Measurements from ENCODE around the gene ARHGAP15.

The ARHGAP15 gene

DNA sequence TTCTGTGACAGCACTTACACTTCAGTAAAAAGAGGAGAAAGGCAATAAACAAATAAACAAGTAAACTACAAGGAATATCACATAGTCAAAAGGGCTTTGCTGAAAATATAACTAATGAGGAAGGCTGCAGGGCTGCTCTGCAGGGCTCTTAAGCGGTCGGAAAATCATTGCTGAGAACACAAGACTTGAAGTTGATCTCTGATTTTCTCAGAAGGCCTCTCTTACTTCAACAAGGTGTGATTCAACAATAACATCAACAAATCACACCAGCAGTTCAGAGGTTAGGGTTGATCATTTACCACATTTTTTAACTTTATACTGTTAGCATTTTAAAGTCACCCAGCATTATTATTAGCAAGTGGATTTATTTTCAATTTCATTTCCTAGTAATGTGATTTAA is 215.6 kb downstream of the ARHGAP15 start:
- H4K91ac ChIP-seq (ENCODE audit: low read depth, low read length) = no peak overlapping the region
- no peaks in the 10 kb centered on the region for H3K36me3 ChIP-seq (ENCODE audit: control insufficient read depth in 1 of 2, insufficient read depth in 2 of 2, low read length in 2 of 2)
- H2BK120ac ChIP-seq (ENCODE audit: insufficient read depth, low read length, poor library complexity) = no peak overlapping the region
- no peak overlapping the region for H2AK5ac ChIP-seq (ENCODE audit: low read length)
- H3K4me2 ChIP-seq (ENCODE audit: low read length) = no peak overlapping the region
- DNase-seq = no peak
- no peaks in the 10 kb centered on the region for H3K9me3 ChIP-seq (ENCODE audit: insufficient read depth, low read depth, low read length)
- no peaks in the 10 kb centered on the region for H3K79me2 ChIP-seq (ENCODE audit: control insufficient read depth, insufficient read depth, low read length, poor library complexity)
- H2BK5ac ChIP-seq (ENCODE audit: low read depth, low read length, poor library complexity) = no peak overlapping the region
- H4K12ac ChIP-seq (ENCODE audit: low read depth, low read length) = no peak overlapping the region
- H4K8ac ChIP-seq (ENCODE audit: low read depth, low read length) = no peak overlapping the region
- no CpG with 5 or more reads among the region's 2 CpGs for WGBS (ENCODE audit: extremely low coverage, insufficient coverage, insufficient read length)
- H3K14ac ChIP-seq (ENCODE audit: low read length) = no peak overlapping the region
- no peak overlapping the region for H3K23ac ChIP-seq (ENCODE audit: low read length)
- no peaks in the 10 kb centered on the region for H3K79me1 ChIP-seq (ENCODE audit: low read length)
- H3K4ac ChIP-seq (ENCODE audit: low read depth, low read length) = no peak overlapping the region
- no peak overlapping the region for H3K9ac ChIP-seq (ENCODE audit: low read length)
- no peaks in the 10 kb centered on the region for H3K27me3 ChIP-seq (ENCODE audit: insufficient read depth, low read length)
- H3K27ac ChIP-seq (ENCODE audit: low read depth, low read length) = no peak overlapping the region
- H3K4me1 ChIP-seq (ENCODE audit: control insufficient read depth in 1 of 2, insufficient read depth in 2 of 2, low read length in 2 of 2) = no peaks in the 10 kb centered on the region
- H3K18ac ChIP-seq (ENCODE audit: low read length) = no peak overlapping the region
- H2AFZ ChIP-seq (ENCODE audit: insufficient read depth, low read length, poor library complexity) = no peak overlapping the region
- H2BK12ac ChIP-seq (ENCODE audit: low read length) = no peak overlapping the region
- no peak overlapping the region for H3K4me3 ChIP-seq (ENCODE audit: low read depth, low read length)

DNA sequence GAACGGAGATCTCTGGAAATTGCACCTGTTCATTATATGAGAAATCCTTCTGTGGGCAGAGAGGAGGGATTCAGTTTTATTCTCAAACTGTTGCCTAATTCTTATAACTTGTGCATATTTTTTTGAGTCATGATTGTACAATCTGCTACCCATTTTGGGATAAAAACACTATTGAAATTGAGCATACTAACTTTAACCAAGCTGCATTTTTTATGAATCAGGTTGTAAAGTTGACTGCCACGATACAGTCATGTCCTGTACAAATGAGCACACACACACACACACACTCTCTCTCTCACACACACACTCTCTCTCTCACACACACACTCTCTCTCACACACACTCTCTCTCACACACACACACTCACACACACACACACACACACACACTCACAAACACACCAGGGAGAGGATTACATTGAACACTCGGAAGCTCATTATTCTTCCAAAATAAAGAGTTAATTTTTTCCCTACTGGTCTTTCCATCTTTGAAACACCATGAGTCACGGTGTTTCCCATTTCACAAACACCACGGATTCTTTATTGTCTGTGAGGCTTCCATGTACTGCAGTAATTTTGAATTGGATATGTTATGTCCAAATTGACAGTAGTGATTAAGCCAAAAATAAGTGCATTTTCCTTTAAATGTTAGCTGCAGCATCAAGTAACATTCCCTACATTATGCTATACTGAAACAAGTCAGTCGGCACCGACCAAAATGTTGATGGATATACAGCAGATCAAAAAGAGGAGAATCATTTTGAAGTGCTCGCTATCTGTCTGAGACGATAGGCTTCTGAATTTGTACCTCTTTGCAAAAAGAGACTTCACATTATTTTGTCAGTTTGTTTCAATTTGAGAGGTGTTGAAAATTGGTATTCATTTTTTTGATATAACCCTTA is 216.9 kb downstream of the ARHGAP15 start:
- Histone ChIP-seq H3K36me3 (ENCODE audit: control insufficient read depth in 1 of 2, insufficient read depth in 2 of 2, low read length in 2 of 2) (no peaks in the 10 kb centered on the region), H3K4me3 (ENCODE audit: low read depth, low read length) (no peak overlapping the region), H2AFZ (ENCODE audit: insufficient read depth, low read length, poor library complexity) (no peak overlapping the region), H3K27me3 (ENCODE audit: insufficient read depth, low read length) (no peaks in the 10 kb centered on the region), H4K91ac (ENCODE audit: low read depth, low read length) (no peak overlapping the region), H2BK5ac (ENCODE audit: low read depth, low read length, poor library complexity) (no peak overlapping the region), H4K12ac (ENCODE audit: low read depth, low read length) (no peak overlapping the region), H3K23ac (ENCODE audit: low read length) (no peak overlapping the region), H3K9me3 (ENCODE audit: insufficient read depth, low read depth, low read length) (no peaks in the 10 kb centered on the region), H3K4me2 (ENCODE audit: low read length) (no peak overlapping the region), H2BK120ac (ENCODE audit: insufficient read depth, low read length, poor library complexity) (no peak overlapping the region), H3K9ac (ENCODE audit: low read length) (no peak overlapping the region), H3K14ac (ENCODE audit: low read length) (no peak overlapping the region), H3K79me2 (ENCODE audit: control insufficient read depth, insufficient read depth, low read length, poor library complexity) (no peaks in the 10 kb centered on the region), H3K4me1 (ENCODE audit: control insufficient read depth in 1 of 2, insufficient read depth in 2 of 2, low read length in 2 of 2) (no peaks in the 10 kb centered on the region), H3K18ac (ENCODE audit: low read length) (no peak overlapping the region), H3K4ac (ENCODE audit: low read depth, low read length) (no peak overlapping the region), H2AK5ac (ENCODE audit: low read length) (no peak overlapping the region), H2BK12ac (ENCODE audit: low read length) (no peak overlapping the region), H3K79me1 (ENCODE audit: low read length) (no peaks in the 10 kb centered on the region), H3K27ac (ENCODE audit: low read depth, low read length) (no peak overlapping the region), H4K8ac (ENCODE audit: low read depth, low read length) (no peak overlapping the region)
- WGBS (ENCODE audit: extremely low coverage, insufficient coverage, insufficient read length) = no CpG with 5 or more reads among the region's 9 CpGs
- no peak for DNase-seq

DNA sequence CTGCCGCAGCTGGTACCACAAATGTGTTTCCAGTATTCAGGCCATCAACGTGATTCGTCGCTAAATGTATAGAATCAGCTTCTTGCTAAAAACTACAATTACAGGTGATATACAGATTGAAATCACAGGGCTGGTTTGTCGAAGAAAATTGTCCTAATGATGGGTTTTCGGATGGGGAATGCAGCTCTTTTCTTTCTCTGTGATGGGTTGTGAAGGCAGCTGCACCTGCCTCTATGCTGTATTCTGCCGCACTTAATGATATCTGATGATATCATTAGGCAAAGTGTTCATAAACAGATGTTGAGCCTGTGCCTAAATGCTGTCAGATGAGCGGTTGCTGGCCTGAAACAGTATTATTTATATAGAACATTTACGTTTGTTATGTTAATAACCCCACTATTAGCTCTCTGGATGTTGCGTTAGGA is 218.1 kb downstream of the ARHGAP15 start:
- no CpG with 5 or more reads among the region's 10 CpGs for WGBS (ENCODE audit: extremely low coverage, insufficient coverage, insufficient read length)
- no peak for DNase-seq

DNA sequence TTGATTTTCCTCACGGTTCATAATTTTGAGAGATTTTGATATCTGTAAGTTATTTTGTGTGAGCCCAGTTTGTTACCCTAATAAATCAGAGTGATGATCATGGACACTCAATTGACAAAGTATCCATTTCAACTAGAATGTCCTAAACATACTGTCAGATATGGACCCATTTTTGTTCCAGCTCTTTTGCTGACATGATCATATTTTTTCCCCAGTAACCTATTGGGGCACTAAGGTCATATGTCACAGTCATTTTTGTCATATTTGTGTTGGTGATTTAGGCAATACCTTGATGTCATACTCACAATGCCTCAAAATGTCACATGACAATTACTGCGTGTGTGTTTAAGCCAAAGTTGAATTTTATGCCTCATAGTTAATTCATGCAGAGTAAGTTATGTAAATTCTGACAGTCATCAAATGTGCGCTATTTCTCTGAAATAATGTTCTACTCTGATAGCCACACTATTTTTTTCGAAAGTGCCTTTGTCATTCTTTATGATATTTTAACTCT is 218.7 kb downstream of the ARHGAP15 start:
- Histone ChIP-seq H3K9ac (ENCODE audit: low read length) (no peak overlapping the region), H3K79me1 (ENCODE audit: low read length) (no peaks in the 10 kb centered on the region), H4K8ac (ENCODE audit: low read depth, low read length) (no peak overlapping the region), H2BK120ac (ENCODE audit: insufficient read depth, low read length, poor library complexity) (no peak overlapping the region), H2AFZ (ENCODE audit: insufficient read depth, low read length, poor library complexity) (no peak overlapping the region), H3K27me3 (ENCODE audit: insufficient read depth, low read length) (no peaks in the 10 kb centered on the region), H3K9me3 (ENCODE audit: insufficient read depth, low read depth, low read length) (no peaks in the 10 kb centered on the region), H3K23ac (ENCODE audit: low read length) (no peak overlapping the region), H3K4ac (ENCODE audit: low read depth, low read length) (no peak overlapping the region), H3K4me1 (ENCODE audit: control insufficient read depth in 1 of 2, insufficient read depth in 2 of 2, low read length in 2 of 2) (no peaks in the 10 kb centered on the region), H3K79me2 (ENCODE audit: control insufficient read depth, insufficient read depth, low read length, poor library complexity) (no peaks in the 10 kb centered on the region), H2AK5ac (ENCODE audit: low read length) (no peak overlapping the region), H3K14ac (ENCODE audit: low read length) (no peak overlapping the region), H4K91ac (ENCODE audit: low read depth, low read length) (no peak overlapping the region), H3K27ac (ENCODE audit: low read depth, low read length) (no peak overlapping the region), H2BK5ac (ENCODE audit: low read depth, low read length, poor library complexity) (no peak overlapping the region), H3K18ac (ENCODE audit: low read length) (no peak overlapping the region), H3K4me2 (ENCODE audit: low read length) (no peak overlapping the region), H3K36me3 (ENCODE audit: control insufficient read depth in 1 of 2, insufficient read depth in 2 of 2, low read length in 2 of 2) (no peaks in the 10 kb centered on the region), H4K12ac (ENCODE audit: low read depth, low read length) (no peak overlapping the region), H3K4me3 (ENCODE audit: low read depth, low read length) (no peak overlapping the region), H2BK12ac (ENCODE audit: low read length) (no peak overlapping the region)
- no CpG with 5 or more reads among the region's 4 CpGs for WGBS (ENCODE audit: extremely low coverage, insufficient coverage, insufficient read length)
- DNase-seq = no peak

More for the DNA sequence above, 218.1 kb downstream of the ARHGAP15 start:
- Histone ChIP-seq H3K18ac (ENCODE audit: low read length) (no peak overlapping the region), H2BK12ac (ENCODE audit: low read length) (no peak overlapping the region), H2BK120ac (ENCODE audit: insufficient read depth, low read length, poor library complexity) (no peak overlapping the region), H3K9ac (ENCODE audit: low read length) (no peak overlapping the region), H3K4me3 (ENCODE audit: low read depth, low read length) (no peak overlapping the region), H4K12ac (ENCODE audit: low read depth, low read length) (no peak overlapping the region), H3K36me3 (ENCODE audit: control insufficient read depth in 1 of 2, insufficient read depth in 2 of 2, low read length in 2 of 2) (no peaks in the 10 kb centered on the region), H3K79me2 (ENCODE audit: control insufficient read depth, insufficient read depth, low read length, poor library complexity) (no peaks in the 10 kb centered on the region), H3K23ac (ENCODE audit: low read length) (no peak overlapping the region), H4K91ac (ENCODE audit: low read depth, low read length) (no peak overlapping the region), H3K27ac (ENCODE audit: low read depth, low read length) (no peak overlapping the region), H3K79me1 (ENCODE audit: low read length) (no peaks in the 10 kb centered on the region), H4K8ac (ENCODE audit: low read depth, low read length) (no peak overlapping the region), H3K4ac (ENCODE audit: low read depth, low read length) (no peak overlapping the region), H3K9me3 (ENCODE audit: insufficient read depth, low read depth, low read length) (no peaks in the 10 kb centered on the region), H3K4me2 (ENCODE audit: low read length) (no peak overlapping the region), H2AFZ (ENCODE audit: insufficient read depth, low read length, poor library complexity) (no peak overlapping the region), H2AK5ac (ENCODE audit: low read length) (no peak overlapping the region), H3K14ac (ENCODE audit: low read length) (no peak overlapping the region), H3K27me3 (ENCODE audit: insufficient read depth, low read length) (no peaks in the 10 kb centered on the region), H2BK5ac (ENCODE audit: low read depth, low read length, poor library complexity) (no peak overlapping the region), H3K4me1 (ENCODE audit: control insufficient read depth in 1 of 2, insufficient read depth in 2 of 2, low read length in 2 of 2) (no peaks in the 10 kb centered on the region)

Data from trophoblast cell (in vitro differentiated cells and primary cell).